Panc1 (cell line): Measurements from ENCODE around the gene CCDC154.

Experiments
- POLR2AphosphoS5 ChIP-seq: IDR thresholded peaks from 2 replicates; pipeline ENCODE4 v1.6.1; 2012; ENCODE audit warnings: mild to moderate bottlenecking, low read depth, low read length, moderate library complexity
- SIN3A ChIP-seq: IDR thresholded peaks from 2 replicates; pipeline ENCODE4 v1.6.1; 2012; ENCODE audit warnings: low read depth, mild to moderate bottlenecking, low read length, moderate library complexity, borderline replicate concordance; ENCODE audit not compliant: insufficient read depth
- TF ChIP-seq, protein P1 (sequence below): fragments of 450-650 bp; IDR thresholded peaks from 2 replicates; pipeline ENCODE4 v1.5.1; 2017; ENCODE audit warnings: mild to moderate bottlenecking
- TF ChIP-seq, protein P2 (sequence below), 2 experiments: IDR thresholded peaks; 2 replicates each; pipeline ENCODE4 v1.6.1; 2011 to 2012; ENCODE audit warnings: low read depth in 2 of 2, control low read depth in 1 of 2, low read length in 1 of 2, mild to moderate bottlenecking in 1 of 2, moderate library complexity in 1 of 2; ENCODE audit not compliant: insufficient read depth in 1 of 2

DNA sequence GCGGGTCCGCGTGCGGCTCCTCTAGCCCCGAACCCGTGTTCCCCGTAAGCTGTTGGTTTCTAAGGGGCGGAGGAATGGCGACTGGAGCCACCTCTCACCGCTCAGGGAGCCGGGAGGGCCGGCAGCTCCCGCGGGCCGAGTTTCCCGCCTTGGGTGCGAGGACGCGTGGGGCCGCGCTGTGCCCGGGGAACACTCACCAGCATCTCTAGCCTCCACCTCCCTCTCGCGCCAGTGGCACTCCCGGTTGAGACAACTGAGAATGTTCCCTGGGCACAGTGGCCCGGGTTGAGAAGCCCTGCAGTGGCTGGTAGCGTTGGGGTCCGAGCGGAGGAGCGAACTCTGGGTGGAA, 49.4 kb upstream of the CCDC154 start:
- TF ChIP-seq, protein P1, sequence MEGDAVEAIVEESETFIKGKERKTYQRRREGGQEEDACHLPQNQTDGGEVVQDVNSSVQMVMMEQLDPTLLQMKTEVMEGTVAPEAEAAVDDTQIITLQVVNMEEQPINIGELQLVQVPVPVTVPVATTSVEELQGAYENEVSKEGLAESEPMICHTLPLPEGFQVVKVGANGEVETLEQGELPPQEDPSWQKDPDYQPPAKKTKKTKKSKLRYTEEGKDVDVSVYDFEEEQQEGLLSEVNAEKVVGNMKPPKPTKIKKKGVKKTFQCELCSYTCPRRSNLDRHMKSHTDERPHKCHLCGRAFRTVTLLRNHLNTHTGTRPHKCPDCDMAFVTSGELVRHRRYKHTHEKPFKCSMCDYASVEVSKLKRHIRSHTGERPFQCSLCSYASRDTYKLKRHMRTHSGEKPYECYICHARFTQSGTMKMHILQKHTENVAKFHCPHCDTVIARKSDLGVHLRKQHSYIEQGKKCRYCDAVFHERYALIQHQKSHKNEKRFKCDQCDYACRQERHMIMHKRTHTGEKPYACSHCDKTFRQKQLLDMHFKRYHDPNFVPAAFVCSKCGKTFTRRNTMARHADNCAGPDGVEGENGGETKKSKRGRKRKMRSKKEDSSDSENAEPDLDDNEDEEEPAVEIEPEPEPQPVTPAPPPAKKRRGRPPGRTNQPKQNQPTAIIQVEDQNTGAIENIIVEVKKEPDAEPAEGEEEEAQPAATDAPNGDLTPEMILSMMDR: no peak
- TF ChIP-seq, protein P2, sequence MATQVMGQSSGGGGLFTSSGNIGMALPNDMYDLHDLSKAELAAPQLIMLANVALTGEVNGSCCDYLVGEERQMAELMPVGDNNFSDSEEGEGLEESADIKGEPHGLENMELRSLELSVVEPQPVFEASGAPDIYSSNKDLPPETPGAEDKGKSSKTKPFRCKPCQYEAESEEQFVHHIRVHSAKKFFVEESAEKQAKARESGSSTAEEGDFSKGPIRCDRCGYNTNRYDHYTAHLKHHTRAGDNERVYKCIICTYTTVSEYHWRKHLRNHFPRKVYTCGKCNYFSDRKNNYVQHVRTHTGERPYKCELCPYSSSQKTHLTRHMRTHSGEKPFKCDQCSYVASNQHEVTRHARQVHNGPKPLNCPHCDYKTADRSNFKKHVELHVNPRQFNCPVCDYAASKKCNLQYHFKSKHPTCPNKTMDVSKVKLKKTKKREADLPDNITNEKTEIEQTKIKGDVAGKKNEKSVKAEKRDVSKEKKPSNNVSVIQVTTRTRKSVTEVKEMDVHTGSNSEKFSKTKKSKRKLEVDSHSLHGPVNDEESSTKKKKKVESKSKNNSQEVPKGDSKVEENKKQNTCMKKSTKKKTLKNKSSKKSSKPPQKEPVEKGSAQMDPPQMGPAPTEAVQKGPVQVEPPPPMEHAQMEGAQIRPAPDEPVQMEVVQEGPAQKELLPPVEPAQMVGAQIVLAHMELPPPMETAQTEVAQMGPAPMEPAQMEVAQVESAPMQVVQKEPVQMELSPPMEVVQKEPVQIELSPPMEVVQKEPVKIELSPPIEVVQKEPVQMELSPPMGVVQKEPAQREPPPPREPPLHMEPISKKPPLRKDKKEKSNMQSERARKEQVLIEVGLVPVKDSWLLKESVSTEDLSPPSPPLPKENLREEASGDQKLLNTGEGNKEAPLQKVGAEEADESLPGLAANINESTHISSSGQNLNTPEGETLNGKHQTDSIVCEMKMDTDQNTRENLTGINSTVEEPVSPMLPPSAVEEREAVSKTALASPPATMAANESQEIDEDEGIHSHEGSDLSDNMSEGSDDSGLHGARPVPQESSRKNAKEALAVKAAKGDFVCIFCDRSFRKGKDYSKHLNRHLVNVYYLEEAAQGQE (IDR thresholded peaks at IDR 0.05; ENCODE audit: insufficient read depth in 1 of 2, low read depth in 2 of 2, low read length in 1 of 2): no peak
- TF ChIP-seq SIN3A (no peak), POLR2AphosphoS5 (no peak)
